SHP77 treated with DMSO at 0.1 percent for 48 hours (cell line): Measurements from ENCODE around the gene RASAL3.
A peak's percentile ranks its signal among the peaks of the same experiment; 100 is the strongest.
"Not testable (repeated sequence)": the region's sequence is repeated elsewhere in the genome, so short reads cannot be mapped to it uniquely, and the experiment has no call there.

Source experiments
- DNase-seq: peaks from one replicate; lab custom pipeline; 2025; lab: John Stamatoyannopoulos, UW

The RASAL3 gene

GRCh38 chr19:15473821-15474220 is 9.5 kb upstream of the RASAL3 start:
- not testable (repeated sequence) for DNase-seq

GRCh38 chr19:15471639-15472101 is 7.3 kb upstream of the RASAL3 start:
- no peak for DNase-seq

- DNase-seq, result no peak
Observed at GRCh38 chr19:15469513-15470297, 5.4 kb upstream of the RASAL3 start.

GRCh38 chr19:15468675-15469512 is 4.5 kb upstream of the RASAL3 start:
- no peak for DNase-seq

GRCh38 chr19:15467734-15468214 is 3.4 kb upstream of the RASAL3 start:
- no peak for DNase-seq

- DNase-seq, result peak; percentile 1
Observed at GRCh38 chr19:15466851-15467733, 2.7 kb upstream of the RASAL3 start.

GRCh38 chr19:15463861-15464371 is 428 bp downstream of the RASAL3 start:
- no peak for DNase-seq

- DNase-seq, result no peak
Observed at GRCh38 chr19:15461694-15462093, 2.6 kb downstream of the RASAL3 start.

- DNase-seq, result no peak
Observed at GRCh38 chr19:15457701-15458484, 6.5 kb downstream of the RASAL3 start.

GRCh38 chr19:15456871-15457700 is 7.3 kb downstream of the RASAL3 start:
- DNase-seq, result no peak

- DNase-seq, result no peak
Observed at GRCh38 chr19:15456441-15456840, 7.9 kb downstream of the RASAL3 start.

- DNase-seq, result no peak
Observed at GRCh38 chr19:15455996-15456395, 8.3 kb downstream of the RASAL3 start.

- DNase-seq, result no peak
Observed at GRCh38 chr19:15453906-15454860, 10.2 kb downstream of the RASAL3 start.

GRCh38 chr19:15453091-15453578 is 11.2 kb downstream of the RASAL3 start:
- no peak for DNase-seq

- peak; percentile 21 for DNase-seq
Observed at GRCh38 chr19:15452111-15453047, 12.0 kb downstream of the RASAL3 start.

- no peak for DNase-seq
Observed at GRCh38 chr19:15450528-15450890, 13.8 kb downstream of the RASAL3 start.
